ENCODE data around the gene CTNNA3.
"Not testable (repeated sequence)": the region's sequence is repeated elsewhere in the genome, so short reads cannot be mapped to it uniquely, and the experiment has no call there.

CTNNA3 gene

GRCh38 chr10:67599597-67599996 lies 96.4 kb downstream of the CTNNA3 start:
- no peak for DNase-seq

- DNase-seq = no peak
These were observed 99.4 kb downstream of the CTNNA3 start for GRCh38 chr10:67596641-67597040.

- no peak for DNase-seq
These were observed 108.2 kb downstream of the CTNNA3 start for GRCh38 chr10:67587771-67588170.

DNA sequence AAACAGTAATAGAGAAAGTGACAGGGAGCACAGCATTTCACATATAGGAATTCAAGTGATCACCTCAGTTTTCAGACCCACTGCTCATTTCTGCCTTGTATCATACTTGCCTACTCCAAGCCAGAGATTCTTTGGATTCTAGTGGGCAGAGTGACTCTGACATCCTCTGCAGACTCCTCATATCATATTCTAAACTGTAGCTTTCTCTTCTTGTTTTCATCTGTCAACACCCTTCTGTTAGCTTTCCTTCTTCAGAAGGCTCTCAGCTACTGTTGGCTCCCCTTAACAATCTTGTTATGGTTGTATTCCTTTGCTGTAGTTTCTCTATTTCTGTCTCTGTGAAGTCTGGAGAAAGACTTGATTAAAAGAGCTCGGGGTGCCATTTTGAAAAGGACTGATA lies 120.5 kb downstream of the CTNNA3 start:
- no peak for DNase-seq

DNA sequence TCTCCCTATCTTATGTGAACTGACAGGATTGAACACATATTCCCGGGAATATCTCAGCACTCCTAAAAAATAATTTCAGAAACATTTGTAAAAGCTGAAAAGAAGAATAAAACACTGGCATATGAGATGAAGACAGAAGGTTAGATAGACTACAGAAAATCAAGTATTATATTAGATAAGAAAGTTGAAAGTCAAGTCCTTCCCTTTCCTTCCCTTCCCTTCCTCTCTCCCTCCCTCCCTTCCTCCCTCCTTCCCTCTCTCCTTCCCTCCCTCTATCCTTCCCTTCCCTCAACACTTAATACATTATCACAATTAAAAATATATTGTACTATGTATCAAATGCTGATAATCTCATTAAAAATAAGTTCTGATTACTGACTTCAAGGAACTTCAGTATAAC lies 122.5 kb downstream of the CTNNA3 start:
- no peak for DNase-seq

DNA sequence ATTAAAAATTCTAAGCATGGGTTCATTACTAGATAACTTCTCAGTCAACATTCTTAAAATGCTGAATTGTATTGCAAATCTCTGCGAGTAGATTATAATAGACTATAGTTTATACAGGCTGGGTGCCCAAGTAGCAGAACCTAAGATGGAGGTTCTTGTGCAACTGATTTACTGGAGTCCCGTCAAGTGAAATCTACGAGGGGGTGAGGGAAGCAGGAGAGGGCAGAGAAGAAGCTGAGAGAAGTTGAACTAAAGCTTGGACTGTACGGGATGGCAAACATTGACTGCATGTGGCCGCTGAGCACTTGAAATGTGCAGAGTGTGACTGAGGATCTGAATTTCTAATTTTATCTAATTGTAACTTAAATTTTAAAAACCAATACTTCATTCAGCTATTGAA lies 124.5 kb downstream of the CTNNA3 start:
- DNase-seq = no peak

DNA sequence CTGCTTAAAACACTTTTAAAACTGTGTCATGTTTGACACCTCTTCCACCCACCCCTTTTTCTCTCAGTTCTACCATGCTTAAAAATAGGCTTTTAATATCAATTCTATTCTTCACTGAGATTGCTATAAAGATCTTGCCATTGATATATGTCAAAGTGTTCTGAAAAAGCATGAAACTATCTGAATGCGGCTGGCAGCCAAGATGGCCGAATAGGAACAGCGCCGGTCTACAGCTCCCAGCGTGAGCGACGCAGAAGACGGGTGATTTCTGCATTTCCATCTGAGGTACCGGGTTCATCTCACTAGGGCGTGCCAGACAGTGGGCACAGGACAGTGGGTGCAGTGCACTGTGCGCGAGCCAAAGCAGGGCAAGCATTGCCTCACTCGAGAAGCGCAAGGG lies 137.7 kb downstream of the CTNNA3 start:
- DNase-seq = not testable (repeated sequence)

- DNase-seq = no peak
These were observed 142.7 kb downstream of the CTNNA3 start for GRCh38 chr10:67553254-67553653.

- DNase-seq = no peak
These were observed 145.1 kb downstream of the CTNNA3 start for GRCh38 chr10:67550838-67551402.

- DNase-seq = no peak
These were observed 145.9 kb downstream of the CTNNA3 start for GRCh38 chr10:67550046-67550445.

DNA sequence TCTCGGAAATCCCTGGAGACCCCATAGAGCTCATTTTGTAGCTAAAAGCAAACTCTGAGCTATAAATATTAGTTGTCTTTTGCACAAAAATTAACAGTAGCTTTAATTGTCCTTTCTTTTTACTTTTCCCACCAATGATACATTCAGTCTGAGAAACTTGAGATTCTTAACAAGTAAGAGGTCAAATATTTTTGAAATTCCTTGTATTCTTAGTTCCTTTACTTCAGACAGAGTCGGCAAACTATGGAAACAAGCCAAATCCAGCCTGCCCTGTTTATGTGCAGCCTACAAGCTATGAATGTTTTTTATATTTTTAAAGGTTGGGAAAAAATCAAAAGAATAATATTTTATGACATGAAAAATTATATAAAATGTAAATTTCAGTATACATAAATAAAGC lies 146.6 kb downstream of the CTNNA3 start:
- no peak for DNase-seq

- DNase-seq = no peak
These were observed 154.6 kb downstream of the CTNNA3 start for GRCh38 chr10:67541411-67541810.

DNA sequence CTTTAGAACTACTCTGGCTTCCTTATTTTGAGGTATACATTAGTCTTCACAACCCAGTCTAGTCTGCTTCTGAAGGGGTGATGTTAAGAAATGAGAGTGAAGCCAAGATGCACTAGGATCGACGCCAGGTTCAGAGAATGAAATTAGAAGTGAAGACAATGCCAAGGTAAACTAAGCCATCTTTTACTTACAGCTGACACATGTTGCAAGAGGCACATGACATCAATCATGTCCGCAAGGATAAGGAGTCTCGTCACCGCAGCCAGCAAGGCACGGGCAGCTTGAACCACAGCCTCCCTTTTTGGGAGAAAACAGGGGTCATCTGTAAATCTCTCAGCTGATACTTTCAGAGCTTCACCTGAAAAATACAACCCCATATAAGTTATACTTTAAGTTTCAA lies 156.7 kb downstream of the CTNNA3 start:
- DNase-seq = no peak

- DNase-seq = no peak
These were observed 158.1 kb downstream of the CTNNA3 start for GRCh38 chr10:67537906-67538305.

DNA sequence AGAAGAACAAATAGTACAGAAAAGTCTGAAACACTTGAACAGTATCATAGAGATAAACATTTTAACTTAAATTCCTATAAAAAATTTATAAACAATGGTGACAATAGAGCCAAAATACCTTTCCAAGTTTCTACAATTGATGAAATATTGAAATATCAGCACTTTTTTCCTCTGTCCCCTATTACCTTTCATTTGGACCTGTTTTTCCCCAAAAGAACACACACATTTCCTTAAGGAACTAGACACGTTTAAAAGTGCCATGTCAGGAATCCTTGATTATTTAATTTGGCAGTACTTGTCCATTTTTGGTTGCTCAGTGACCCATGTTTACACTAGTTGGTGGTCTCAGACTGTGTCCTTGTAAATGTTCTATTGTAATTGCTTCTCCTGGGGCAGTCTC lies 162.6 kb downstream of the CTNNA3 start:
- no peak for DNase-seq

DNA sequence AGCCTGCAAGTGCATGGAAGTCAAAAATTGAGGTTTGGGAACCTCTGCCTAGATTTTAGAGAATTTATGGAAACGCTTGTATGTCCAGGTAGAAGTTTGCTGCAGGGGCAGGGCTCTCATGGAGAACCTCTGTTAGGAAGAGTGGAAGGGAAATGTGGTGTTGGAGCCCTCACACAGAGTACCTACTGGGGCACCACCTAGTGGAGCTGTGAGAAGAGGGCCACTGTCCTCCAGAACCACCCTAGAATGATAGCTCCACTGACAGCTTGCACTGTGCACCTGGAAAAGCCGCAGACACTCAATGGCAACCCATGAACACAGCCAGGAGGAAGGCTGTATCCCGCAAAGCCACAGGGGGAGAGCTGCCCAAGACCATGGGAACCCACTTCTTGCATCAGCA lies 165.0 kb downstream of the CTNNA3 start:
- not testable (repeated sequence) for DNase-seq

GRCh38 chr10:67527351-67527750 lies 168.6 kb downstream of the CTNNA3 start:
- DNase-seq = no peak

DNA sequence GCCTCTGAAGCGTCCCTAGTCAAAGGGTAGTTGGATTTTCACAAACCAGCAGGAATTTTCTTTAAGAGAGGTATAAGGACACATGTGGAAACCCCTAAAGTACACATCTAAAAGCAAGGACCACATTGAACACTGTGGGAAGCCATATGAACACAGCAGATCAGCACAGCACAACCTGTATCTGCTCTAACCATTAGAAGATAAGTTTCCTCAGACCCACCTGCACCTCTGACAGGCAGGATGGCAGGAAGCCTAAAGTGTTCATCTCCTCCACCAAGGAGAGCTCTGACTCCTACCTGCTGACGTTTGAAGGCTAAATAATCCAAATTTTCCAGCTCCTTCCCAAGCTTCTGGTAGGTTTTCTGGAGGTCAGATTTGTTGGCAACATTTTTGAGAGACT lies 174.4 kb downstream of the CTNNA3 start:
- DNase-seq = no peak

DNA sequence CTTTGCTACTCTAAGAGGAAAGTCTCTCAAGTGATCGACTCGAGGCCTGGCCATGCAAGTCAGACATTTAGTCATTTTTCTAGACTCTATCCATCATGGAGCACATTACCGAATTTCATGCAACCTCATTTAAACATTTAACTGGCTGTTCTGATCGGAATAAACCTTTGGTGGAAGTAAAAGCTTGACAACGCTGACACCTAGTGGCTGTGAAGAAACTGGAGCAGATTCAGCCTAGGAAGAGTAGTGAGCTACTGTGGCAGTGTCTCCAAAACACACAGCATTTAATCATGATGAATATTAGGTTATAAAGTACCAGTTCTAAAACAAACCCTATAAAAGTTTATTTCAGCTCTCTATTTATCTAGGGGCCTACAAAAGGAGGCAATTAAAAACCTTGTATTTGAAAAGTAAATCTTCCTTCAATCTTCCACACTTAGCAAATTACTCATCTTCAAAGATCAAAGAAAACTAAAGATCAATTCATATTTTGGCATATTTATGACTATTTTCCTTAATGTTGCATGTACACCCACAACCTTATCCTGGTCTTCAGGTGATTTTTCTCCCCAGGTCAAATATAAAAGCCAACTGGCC lies 175.0 kb downstream of the CTNNA3 start:
- peak; percentile 46 for DNase-seq

- peak; percentile 14 for DNase-seq
These were observed 176.6 kb downstream of the CTNNA3 start for GRCh38 chr10:67519434-67519833.

GRCh38 chr10:67518756-67519155 lies 177.2 kb downstream of the CTNNA3 start:
- no peak for DNase-seq

- no peak for DNase-seq
These were observed 178.0 kb downstream of the CTNNA3 start for GRCh38 chr10:67518043-67518442.

DNA sequence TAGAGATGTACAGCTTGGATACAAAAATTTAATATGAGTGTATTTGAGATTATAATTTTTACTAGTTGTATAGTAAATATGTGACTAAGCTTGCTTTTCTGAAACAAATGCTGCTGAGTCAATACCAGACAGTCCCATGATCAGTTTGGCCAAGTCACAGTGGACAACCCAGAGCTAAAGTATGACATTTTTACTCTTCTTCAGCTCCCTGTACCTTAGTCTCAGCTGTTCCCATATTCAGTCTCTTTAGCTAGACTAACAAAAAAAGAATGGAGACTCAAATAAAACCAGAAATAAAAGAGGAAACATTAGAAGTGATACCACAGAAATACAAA lies 189.3 kb downstream of the CTNNA3 start:
- no peak for DNase-seq

DNA sequence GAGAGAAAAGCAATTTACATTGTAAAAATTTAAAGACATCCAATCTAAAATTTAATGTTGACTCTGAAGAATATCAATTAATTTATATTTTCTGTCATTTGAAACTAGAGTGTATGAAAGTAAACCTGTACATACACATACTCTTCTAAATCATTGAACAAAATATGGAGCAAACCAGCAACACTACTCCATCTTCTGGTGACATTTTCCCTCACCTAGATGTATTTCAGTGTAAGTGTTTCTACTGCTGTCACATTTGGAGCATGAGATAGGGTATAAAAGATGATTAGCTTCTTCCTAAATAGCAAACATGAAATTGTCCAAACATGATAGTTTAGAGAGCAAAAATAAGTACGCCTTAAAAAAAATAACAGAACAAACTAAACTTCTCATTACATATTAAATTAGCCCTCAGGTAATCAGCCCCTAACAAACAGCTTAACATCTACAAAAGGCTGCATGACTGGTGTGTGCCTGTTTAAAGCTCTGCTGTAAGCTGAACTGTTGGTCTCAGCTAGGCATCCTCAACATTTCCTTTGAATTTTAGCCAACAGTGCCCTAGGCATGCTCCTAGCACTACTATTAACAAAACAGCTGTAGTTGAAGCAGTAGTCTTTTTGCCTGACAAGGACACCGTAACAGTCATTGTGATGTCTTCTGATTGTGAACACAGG lies 189.8 kb downstream of the CTNNA3 start:
- no peak for DNase-seq
